Measurements from ENCODE around the gene SLC16A3.

- TF ChIP-seq, protein P1, sequence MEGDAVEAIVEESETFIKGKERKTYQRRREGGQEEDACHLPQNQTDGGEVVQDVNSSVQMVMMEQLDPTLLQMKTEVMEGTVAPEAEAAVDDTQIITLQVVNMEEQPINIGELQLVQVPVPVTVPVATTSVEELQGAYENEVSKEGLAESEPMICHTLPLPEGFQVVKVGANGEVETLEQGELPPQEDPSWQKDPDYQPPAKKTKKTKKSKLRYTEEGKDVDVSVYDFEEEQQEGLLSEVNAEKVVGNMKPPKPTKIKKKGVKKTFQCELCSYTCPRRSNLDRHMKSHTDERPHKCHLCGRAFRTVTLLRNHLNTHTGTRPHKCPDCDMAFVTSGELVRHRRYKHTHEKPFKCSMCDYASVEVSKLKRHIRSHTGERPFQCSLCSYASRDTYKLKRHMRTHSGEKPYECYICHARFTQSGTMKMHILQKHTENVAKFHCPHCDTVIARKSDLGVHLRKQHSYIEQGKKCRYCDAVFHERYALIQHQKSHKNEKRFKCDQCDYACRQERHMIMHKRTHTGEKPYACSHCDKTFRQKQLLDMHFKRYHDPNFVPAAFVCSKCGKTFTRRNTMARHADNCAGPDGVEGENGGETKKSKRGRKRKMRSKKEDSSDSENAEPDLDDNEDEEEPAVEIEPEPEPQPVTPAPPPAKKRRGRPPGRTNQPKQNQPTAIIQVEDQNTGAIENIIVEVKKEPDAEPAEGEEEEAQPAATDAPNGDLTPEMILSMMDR (IDR thresholded peaks at IDR 0.05), result no peak
- no peak for TF ChIP-seq POLR2A (IDR thresholded peaks at IDR 0.05)
Measured at GRCh38 chr17:82237083-82237745, 8.4 kb downstream of the SLC16A3 start.

Data from esophagus squamous epithelium (tissue), 4 donors.